ENCODE data around the gene BCL7A. TPM values are rescaled to one million over a fixed set of nuclear protein-coding genes. Genes with fewer than 3 reads are reported as not detected.

BCL7A gene
- polyA plus RNA-seq, 3 donors, result 0.34 to 0.79 (median 0.56) TPM

DNA sequence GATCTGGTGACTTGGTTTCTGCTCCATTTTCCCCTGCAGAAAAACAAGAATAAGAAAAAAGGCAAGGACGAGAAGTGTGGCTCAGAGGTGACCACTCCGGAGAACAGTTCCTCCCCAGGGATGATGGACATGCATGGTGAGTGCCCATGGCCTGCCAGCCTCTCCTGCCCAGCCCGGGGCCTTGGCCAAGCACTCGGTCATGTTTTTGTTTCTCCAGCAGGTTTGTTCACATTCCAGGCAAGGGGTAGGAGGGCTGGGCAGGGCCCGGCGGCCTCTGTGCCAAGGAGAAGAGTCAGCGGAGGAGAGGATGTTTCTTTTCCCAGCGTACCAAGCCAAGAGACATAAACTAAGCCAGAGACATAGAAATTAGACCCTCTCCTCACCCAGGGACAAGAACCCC, 13.6 kb downstream of the BCL7A start:
- TF ChIP-seq, protein P1, sequence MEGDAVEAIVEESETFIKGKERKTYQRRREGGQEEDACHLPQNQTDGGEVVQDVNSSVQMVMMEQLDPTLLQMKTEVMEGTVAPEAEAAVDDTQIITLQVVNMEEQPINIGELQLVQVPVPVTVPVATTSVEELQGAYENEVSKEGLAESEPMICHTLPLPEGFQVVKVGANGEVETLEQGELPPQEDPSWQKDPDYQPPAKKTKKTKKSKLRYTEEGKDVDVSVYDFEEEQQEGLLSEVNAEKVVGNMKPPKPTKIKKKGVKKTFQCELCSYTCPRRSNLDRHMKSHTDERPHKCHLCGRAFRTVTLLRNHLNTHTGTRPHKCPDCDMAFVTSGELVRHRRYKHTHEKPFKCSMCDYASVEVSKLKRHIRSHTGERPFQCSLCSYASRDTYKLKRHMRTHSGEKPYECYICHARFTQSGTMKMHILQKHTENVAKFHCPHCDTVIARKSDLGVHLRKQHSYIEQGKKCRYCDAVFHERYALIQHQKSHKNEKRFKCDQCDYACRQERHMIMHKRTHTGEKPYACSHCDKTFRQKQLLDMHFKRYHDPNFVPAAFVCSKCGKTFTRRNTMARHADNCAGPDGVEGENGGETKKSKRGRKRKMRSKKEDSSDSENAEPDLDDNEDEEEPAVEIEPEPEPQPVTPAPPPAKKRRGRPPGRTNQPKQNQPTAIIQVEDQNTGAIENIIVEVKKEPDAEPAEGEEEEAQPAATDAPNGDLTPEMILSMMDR (IDR thresholded peaks at IDR 0.05), result no peak
- 100% methylated on average over 4 of the region's 8 CpGs for WGBS (ENCODE audit: insufficient coverage)
- H3K27ac ChIP-seq (ENCODE audit: low read depth in 1 of 2, low read length in 2 of 2), result no peak overlapping the region
- Mint-ChIP-seq H3K27me3 (ENCODE audit: low read depth in 3 of 3) (peaks cover 0 to 3% (median 1%) of the 10 kb centered on the region in 3 donors), H3K27ac (no peak overlapping the region), H3K36me3 (peaks cover 2 to 27% of the 10 kb centered on the region in 2 donors), H3K4me3 (no peak overlapping the region), H3K9me3 (no peaks in the 10 kb centered on the region), H3K4me1 (peaks cover 2% of the 10 kb centered on the region)
- intact Hi-C loops (cut with micrococcal nuclease), result no loop called here
- H3K27me3 ChIP-seq (ENCODE audit: control insufficient read depth in 2 of 2, insufficient read depth in 2 of 2, low read length in 2 of 2), result no peaks in the 10 kb centered on the region
- no peak overlapping the region for H2AFZ ChIP-seq (ENCODE audit: insufficient read depth, low read depth, low read length, poor library complexity, severe bottlenecking)
- no peaks in the 10 kb centered on the region for H3K36me3 ChIP-seq (replicated peaks in 1 of 2; ENCODE audit: control insufficient read depth in 1 of 2, insufficient read depth in 2 of 2, low read length in 2 of 2)
- H3K9me3 ChIP-seq (replicated peaks in 1 of 2; ENCODE audit: control insufficient read depth in 1 of 2, insufficient read depth in 1 of 2, low read length in 2 of 2), result no peaks in the 10 kb centered on the region
- no peak overlapping the region for H3K4me3 ChIP-seq (replicated peaks in 1 of 3; ENCODE audit: low read depth in 2 of 3, low read length in 3 of 3)
- H3K4me2 ChIP-seq (replicated peaks; ENCODE audit: extremely low read depth, low read length, poor library complexity, severe bottlenecking), result no peak overlapping the region
- no peaks in the 10 kb centered on the region for H3K79me2 ChIP-seq (ENCODE audit: insufficient read depth, low read length)
- no peaks in the 10 kb centered on the region for H3K4me1 ChIP-seq (ENCODE audit: control insufficient read depth in 1 of 2, insufficient read depth in 2 of 2, low read length in 2 of 2)
- no peak for DNase-seq
- H3K9ac ChIP-seq (ENCODE audit: insufficient read depth, low read length, poor library complexity, severe bottlenecking), result no peak overlapping the region
- no peaks in the 10 kb centered on the region for H4K20me1 ChIP-seq (ENCODE audit: insufficient read depth, low read length)

DNA sequence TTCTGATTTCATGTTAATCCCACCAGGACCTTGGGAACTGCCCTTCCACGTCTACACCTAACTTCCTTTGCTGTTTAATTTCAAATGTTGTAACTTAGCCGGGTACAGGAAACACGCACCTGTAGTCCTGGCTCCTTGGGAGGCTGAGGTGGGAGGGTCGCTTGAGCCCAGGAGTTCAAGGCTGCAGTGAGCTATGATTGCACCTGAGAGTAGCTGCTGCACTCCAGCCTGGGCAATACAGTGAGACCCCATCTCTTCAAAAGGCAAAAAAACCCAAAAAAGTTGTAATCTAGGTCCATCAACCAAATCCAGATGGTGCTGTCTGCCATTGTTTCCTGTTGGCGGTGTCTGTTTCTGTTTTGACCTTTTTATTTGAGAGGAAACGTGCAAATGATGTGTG, 14.5 kb downstream of the BCL7A start:
- Mint-ChIP-seq H3K27ac (no peak overlapping the region), H3K4me3 (no peak overlapping the region), H3K4me1 (peaks cover 2% of the 10 kb centered on the region), H3K27me3 (ENCODE audit: low read depth in 3 of 3) (peaks cover 0 to 3% (median 1%) of the 10 kb centered on the region in 3 donors), H3K36me3 (peaks cover 2 to 33% of the 10 kb centered on the region in 2 donors), H3K9me3 (no peaks in the 10 kb centered on the region)
- 57% methylated on average over 1 of the region's 6 CpGs for WGBS (ENCODE audit: insufficient coverage)
- TF ChIP-seq, protein P1 (IDR thresholded peaks at IDR 0.05), result no peak
- Histone ChIP-seq H3K27me3 (ENCODE audit: control insufficient read depth in 2 of 2, insufficient read depth in 2 of 2, low read length in 2 of 2) (no peaks in the 10 kb centered on the region), H3K4me3 (replicated peaks in 1 of 3; ENCODE audit: low read depth in 2 of 3, low read length in 3 of 3) (no peak overlapping the region), H3K36me3 (replicated peaks in 1 of 2; ENCODE audit: control insufficient read depth in 1 of 2, insufficient read depth in 2 of 2, low read length in 2 of 2) (no peaks in the 10 kb centered on the region), H3K4me2 (replicated peaks; ENCODE audit: extremely low read depth, low read length, poor library complexity, severe bottlenecking) (no peak overlapping the region), H4K20me1 (ENCODE audit: insufficient read depth, low read length) (no peaks in the 10 kb centered on the region), H3K79me2 (ENCODE audit: insufficient read depth, low read length) (no peaks in the 10 kb centered on the region), H3K9ac (ENCODE audit: insufficient read depth, low read length, poor library complexity, severe bottlenecking) (no peak overlapping the region), H2AFZ (ENCODE audit: insufficient read depth, low read depth, low read length, poor library complexity, severe bottlenecking) (no peak overlapping the region), H3K27ac (ENCODE audit: low read depth in 1 of 2, low read length in 2 of 2) (no peak overlapping the region), H3K9me3 (replicated peaks in 1 of 2; ENCODE audit: control insufficient read depth in 1 of 2, insufficient read depth in 1 of 2, low read length in 2 of 2) (no peaks in the 10 kb centered on the region), H3K4me1 (ENCODE audit: control insufficient read depth in 1 of 2, insufficient read depth in 2 of 2, low read length in 2 of 2) (no peaks in the 10 kb centered on the region)
- DNase-seq, result no peak
- intact Hi-C loops (cut with micrococcal nuclease), result no loop called here

Data from CD14-positive monocyte (primary cell).